ENCODE data around the gene CMTM4. TPM values are rescaled to one million over a fixed set of nuclear protein-coding genes. Genes with fewer than 3 reads are reported as not detected.

Gene CMTM4
- total and polyA plus RNA-seq, 2 of the 8 experiments (the other 6 are each of a cell fraction or from before 2014, with no cell fraction given) = 35.3 to 51.7 TPM

DNA sequence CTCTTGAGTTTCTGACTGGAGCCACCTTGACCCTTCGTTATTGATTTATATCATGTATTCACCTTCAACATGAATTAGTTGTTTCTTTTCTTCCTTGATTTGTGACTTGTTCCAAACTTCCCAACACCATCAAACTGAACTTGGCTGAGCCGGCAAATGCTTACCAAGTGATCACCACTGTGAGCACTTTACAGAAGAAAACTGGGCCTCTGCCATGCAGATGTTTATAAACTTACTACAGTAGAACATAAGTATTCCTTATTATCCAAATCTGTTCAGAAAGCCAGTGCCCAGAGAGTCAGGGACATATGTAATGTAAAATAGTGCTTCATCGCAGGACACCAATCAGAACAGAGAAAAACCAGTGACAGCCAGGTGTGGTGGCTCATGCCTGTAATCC is 19.9 kb downstream of the CMTM4 start (continued):
- no peak for TF ChIP-seq SAP30 (IDR thresholded peaks at IDR 0.05; ENCODE audit: insufficient read depth, insufficient replicate concordance, low read length)
- TF ChIP-seq BACH1 (IDR thresholded peaks at IDR 0.05; ENCODE audit: low read length) = no peak
- TF ChIP-seq KDM4A (IDR thresholded peaks at IDR 0.05; ENCODE audit: low read depth, low read length, severe bottlenecking) = no peak
- no peak for TF ChIP-seq BCL11A (IDR thresholded peaks at IDR 0.05; ENCODE audit: low read depth in 2 of 2, low read length in 2 of 2)

Measured in H1 (cell line).